Stimulated activated CD8-positive, alpha-beta memory T cell treated with anti-CD3 and anti-CD28 coated beads, Interleukin-7, amount 100 ng/mL, for 4 hours (primary cell): ENCODE measurements around the gene CDV3.

Experiments
- DNase-seq, 2 donors: peaks; one replicate each; pipeline ENCODE4 v3.0.0-alpha.2; 2020; ENCODE audit warnings: low read depth in 2 of 2

The CDV3 gene

GRCh38 chr3:133606342-133606741, 32.9 kb downstream of the CDV3 start:
- no peak for DNase-seq

DNA sequence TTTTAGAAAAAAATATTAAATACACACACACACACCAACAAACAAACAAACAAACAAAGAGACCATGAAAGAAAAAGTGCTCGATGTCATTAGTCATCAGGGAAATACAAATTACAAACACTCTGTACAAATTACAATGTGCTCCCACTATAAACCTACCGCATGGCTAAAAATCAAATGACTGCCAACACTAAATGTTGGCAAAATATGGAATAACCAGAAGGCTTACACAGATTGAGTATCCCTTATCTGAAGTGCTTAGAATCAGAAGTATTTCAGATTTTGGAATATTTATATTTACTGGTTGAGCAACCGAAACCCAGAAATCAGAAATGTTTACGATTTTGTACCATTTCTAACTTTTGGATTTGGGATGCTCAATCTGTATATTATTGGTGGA, 33.4 kb downstream of the CDV3 start:
- no peak for DNase-seq

- no peak for DNase-seq
Measured at GRCh38 chr3:133607816-133608215, 34.3 kb downstream of the CDV3 start.

DNA sequence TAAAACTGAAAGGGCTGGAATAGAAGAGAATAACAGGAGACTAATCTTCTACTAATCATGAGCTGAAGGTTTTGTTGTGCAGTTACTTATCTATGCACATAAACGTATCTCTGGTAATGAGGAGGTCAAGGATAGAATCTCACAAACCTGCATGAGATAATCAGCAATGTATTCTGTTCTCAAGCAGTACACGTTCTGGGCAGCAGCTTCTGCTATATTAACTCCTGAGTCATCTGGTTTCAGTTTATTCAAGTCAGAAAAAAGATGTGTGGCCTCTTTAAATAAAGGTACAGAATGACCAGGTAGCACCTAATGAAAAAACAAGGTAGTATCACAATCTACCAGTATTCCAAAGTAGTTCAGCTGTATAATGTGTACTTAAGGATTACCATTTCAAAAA, 34.9 kb downstream of the CDV3 start:
- no peak for DNase-seq

GRCh38 chr3:133610031-133610430, 36.5 kb downstream of the CDV3 start:
- DNase-seq = no peak

DNA sequence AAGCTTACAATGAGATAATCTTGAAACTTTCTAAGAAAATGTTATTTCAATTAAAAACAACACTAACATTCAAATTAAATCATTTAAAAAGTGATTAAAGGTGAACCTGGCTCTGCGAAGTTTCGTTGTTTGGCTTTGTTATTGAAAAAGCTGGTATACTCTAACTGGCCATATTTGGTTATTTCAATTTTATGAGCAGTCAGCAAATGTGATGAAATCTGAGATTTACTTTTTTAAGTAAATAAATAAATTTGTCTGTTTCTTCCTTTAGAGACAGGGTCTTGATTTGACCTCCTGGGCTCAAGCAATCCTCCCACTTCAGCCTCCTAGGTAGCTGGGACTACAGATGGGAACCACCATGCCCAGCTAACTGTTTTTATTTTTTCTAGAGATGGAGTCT, 38.0 kb downstream of the CDV3 start:
- DNase-seq = no peak

- no peak for DNase-seq
Measured at GRCh38 chr3:133620066-133620784, 46.7 kb downstream of the CDV3 start.

DNA sequence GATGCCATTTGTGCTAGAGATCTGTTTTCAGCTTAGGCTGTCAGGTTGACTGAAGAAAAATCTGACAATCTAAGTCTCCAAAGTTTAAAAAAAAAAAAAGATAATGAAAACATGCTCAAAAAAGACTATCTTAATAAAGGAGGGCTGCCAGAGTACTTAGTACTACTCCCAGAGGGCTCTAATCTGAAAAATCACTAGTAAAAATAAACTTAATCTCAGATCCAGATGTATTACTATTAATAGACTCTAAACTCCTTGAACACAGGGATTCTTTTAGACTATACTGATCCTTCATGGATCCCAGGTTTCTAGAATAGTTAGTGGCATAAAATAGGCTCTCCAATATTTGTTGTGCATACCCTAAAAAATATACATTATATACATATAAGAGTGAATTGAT, 54.3 kb downstream of the CDV3 start:
- DNase-seq = no peak

DNA sequence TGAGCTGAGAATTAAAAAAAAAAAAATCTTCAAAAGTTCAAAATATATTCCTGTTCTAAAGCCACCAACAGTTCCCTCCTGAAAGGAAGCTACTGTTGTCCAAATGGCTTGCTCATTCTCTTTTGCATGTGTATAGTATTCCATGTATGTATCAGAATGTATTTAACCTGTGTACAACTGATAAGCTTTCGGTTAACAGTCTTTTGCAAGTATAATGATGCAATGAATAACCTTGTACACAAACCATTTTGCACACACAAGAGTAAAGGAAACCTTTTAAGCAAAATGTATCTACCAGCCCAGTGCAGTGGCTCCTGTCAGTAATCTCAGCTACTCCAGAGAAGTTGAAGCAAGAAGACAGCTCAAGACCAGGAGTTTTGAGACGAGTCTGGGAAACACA, 55.7 kb downstream of the CDV3 start:
- no peak for DNase-seq

GRCh38 chr3:133633439-133633838, 60.0 kb downstream of the CDV3 start:
- no peak for DNase-seq
